GM21390 (cell line): ENCODE data around the gene LDB2.

Experiments used
- ATAC-seq: cut with Tn5 transposase; IDR thresholded peaks from one replicate; pipeline ENCODE4 v1.9.1; 2021; ENCODE audit not compliant: unreplicated experiment

The LDB2 gene

DNA sequence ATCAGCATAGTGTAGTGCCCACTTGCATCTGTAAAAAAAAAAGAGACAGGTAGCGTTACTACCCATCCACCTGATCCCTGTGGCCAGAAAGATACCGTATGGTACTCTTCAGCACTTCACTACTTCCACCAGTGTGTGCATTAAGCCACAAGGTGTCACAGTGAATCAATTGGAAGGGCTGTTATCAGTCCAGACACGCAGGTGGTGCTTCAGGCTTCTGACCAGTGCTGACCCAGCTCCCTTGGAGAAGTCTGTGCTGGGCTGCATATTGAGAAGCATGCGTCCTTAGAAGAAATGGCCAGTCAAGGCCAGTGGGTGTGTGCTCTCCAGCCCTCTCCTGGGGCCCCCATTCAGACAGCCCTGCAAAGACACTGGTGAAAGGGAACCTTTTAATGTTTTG, 10.6 kb downstream of the LDB2 start:
- ATAC-seq, result no peak

- no peak for ATAC-seq
Measured at GRCh38 chr4:16884673-16885460, 13.6 kb downstream of the LDB2 start.

- ATAC-seq, result no peak
Measured at GRCh38 chr4:16883806-16884205, 14.6 kb downstream of the LDB2 start.

GRCh38 chr4:16881151-16881884, 17.1 kb downstream of the LDB2 start:
- ATAC-seq, result no peak

DNA sequence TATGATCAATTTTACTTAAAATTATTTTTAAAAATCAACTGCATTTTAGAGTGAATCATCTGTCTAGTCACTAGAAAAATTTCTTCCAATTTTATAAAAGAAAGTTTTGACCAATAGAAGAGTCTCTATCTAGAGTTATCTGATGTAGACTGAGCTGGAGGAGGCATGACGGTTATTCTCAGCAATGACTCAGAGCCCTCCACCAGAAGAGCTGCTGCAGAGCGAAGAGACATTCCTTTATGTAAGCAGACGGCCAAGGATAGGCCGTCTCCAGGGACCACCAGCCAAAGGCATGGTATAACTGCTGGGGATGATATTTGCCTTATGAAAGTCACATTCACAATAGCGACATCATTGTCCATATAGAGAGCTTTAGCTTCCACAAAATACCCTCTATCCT, 23.0 kb downstream of the LDB2 start:
- no peak for ATAC-seq

DNA sequence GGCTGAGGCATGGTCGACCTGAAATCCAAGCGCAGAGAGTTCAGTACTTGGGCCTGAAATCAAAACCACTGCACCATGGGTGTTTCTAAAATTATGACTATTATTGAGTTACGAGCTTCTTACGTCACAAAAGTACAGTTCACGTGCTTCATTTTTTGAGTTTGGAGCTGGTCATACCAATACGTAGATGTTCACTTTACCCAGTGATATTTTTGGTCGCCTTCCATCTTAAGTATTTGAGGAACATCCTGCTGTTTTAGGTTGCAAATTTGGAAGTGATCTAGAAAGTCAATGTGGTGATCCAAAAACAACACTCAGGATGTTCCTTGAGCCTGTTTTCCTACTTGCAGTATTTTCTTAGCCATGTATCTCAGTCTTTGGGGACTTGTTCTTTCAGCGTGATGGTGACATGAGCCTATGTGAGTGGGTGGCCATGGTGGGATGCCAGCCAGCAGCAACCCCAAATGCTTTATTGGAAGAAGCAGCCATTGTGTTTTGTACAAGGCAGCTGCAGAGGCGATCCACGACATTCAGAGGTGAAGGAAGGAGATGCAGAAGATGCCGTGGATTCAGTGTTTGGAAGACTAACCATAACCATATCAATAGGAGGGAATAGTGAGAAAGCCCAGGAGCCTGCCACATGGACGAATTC, 28.7 kb downstream of the LDB2 start:
- no peak for ATAC-seq

- ATAC-seq, result no peak
Measured at GRCh38 chr4:16868674-16869073, 29.8 kb downstream of the LDB2 start.

GRCh38 chr4:16867827-16868226, 30.6 kb downstream of the LDB2 start:
- ATAC-seq, result no peak

DNA sequence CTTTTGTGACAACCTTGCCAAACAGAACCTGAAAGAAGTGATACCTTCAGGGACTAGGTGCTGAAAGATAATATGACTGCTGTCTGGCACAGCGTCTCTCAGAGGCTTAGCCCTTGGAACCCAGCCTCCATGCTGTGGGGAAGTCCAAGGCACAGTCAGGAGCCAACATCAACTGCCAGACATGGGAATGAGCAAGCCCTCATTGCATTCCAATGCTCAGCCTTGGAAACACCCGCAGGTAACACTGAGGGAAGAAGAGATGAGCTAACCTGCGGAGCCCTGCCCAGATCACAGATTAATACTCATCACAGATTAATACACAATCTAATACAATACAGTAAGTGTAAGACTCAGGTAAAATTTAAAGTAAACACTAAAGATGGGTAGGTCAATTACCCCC, 31.5 kb downstream of the LDB2 start:
- ATAC-seq, result no peak

DNA sequence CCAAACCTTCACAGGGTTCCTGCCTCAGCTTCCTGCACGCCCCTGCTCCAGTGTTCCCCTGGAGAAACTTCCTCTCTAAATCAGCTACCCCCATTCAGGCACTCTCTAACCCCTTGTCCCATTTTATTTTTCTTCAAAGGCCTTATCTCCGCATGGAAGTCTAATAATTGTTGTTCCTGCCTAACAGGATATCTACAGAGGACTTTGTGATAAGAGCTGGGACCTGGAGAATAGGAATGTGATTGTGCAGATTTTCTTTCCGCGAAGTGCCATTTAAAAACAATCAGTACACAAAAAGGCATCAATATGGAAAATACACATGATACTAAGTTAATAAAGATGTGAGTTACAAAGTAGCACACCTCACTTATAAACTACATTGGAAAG, 32.6 kb downstream of the LDB2 start:
- no peak for ATAC-seq

DNA sequence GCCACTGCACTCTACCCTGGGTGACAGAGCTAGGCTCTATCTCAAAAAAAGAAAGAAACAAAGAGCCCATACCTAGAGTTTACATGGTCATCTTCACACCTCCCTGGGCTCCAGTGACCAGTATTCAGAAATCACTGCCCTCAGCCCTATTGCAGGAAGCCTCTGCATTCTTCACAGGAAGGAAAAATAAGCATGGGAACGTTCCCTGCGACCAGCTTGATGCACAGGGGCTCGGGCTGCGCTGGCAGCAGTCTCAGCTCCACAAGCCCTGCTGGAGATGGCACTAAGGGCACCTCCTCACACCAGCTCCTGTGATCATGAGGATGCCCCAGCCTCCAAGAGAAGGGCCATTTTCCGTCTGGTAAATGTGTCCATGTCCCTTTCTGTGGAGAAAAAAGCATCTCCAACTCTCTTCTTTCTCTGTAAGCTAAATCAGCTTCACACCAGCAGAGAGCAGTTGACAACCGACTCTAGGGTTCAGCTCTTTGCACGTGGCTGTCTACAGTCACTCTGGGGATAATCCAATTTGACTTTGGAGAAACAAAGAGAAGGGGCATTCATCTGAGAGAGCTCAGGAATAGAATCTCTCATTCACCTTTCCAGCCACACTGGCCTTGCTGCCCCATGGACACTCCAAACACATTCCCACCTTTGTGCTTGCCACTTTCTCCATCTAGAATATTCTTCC, 33.1 kb downstream of the LDB2 start:
- no peak for ATAC-seq

DNA sequence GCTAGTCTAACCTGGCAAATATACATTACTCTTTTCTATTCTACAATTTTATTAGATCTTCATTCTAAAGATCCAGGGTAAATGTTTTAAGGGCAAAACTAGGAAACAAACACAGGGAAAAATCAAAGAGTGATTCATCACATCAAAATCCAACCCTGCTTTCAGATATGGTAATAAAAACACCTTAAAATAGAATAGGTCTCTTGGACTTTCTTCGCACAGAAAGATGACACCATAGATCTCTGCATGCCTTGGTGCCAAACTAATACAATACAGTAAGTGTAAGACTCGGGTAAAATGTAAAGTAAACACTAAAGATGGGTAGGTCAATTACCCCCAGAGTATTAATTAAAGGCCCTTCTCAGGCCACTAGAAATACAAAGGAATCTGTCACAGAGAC, 34.2 kb downstream of the LDB2 start:
- ATAC-seq, result no peak

GRCh38 chr4:16862697-16863096, 35.7 kb downstream of the LDB2 start:
- no peak for ATAC-seq

DNA sequence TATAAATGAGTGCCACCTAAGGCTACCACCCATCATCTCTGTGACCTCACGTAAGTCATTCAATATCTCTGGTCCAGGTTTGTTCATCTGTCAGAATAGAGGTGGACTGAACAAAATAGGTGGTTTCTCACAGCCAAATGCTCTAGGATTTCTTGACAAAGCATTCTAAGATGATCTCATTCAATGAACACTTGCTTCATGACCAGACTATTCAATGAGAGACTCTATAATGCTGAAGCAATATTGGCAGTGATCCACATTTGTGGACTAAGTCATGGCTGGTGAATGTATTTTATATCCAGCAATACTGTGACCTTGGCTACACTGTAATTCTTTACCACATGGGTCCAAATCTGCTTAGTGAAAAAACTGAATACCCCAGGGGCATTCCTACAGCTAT, 37.9 kb downstream of the LDB2 start:
- ATAC-seq, result no peak

DNA sequence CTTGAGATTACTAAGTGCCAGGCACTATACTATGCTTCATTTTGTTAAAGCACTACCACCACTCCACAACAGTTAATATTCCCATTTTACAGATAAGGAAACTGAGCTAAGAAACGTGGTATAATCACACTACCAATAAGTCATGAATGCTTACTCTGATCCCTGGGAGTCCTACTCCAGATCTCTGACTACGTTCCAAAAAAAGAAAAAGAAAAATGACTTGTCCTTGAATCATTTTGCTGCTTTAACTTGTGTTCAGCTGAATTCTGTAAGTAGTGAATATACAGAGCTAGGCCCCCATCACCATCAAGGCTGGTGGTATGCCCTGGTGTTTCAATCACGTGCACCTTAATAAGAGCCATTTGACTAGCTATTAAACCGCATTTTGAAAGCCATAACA, 39.4 kb downstream of the LDB2 start:
- ATAC-seq, result no peak

DNA sequence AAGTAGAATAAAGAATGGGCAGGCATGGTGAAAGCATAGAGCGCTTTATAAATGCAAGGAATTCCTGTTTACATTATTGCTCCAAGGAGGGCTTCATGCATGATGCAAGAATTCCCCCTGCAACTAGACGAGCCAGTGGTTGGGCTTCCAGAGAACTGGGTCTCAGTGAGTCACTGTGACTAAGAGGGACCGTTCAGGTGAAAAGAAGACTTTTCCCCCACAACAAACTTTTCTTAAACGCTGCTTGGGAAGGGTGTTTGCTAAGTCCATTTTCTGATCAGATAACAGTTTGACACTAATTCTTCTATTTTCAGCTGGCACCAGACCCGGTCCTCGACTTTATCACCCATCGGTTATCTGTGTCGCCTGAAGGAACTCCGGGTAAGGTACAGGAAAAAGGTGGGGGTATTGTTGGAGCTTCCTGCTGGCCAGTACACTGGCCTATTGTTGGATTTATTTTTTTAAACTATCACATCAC, 40.1 kb downstream of the LDB2 start:
- no peak for ATAC-seq

- ATAC-seq, result no peak
Measured at GRCh38 chr4:16857425-16857824, 41.0 kb downstream of the LDB2 start.

DNA sequence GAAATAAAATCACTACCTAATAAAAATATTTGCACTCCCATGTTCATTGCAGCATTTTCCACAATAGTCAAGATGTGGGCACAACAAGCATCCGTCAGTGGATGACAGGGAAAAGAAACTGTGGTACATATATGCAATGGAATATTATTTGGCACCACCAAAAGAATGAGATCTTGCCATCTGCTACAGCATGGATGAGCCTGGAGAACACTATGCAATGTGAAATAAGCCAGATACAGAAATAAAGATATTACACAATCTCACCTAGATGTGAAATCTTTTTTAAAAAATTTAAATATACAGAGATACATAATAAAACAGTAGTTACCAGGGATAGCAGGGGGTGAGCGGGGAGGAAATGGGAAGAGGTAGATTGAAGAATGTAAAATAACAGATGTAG, 44.8 kb downstream of the LDB2 start:
- no peak for ATAC-seq

- no peak for ATAC-seq
Measured at GRCh38 chr4:16852644-16853043, 45.8 kb downstream of the LDB2 start.

DNA sequence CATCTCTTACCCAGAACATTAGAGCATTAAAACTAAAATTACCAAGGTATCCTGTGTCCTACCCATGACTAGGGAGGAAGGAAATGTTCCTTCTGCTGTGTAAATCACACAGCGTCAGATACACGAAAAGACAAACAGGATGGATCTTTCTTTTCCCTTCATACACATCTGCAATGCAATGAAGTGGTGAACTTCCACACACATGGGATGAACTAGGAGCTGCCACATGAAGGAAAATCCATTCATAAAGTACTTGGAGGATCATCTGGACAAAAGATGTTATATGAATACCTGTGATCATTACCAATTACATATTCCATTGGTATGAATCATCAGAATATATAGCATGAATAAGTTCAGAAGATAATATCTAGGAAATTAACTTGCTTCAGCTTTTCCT, 46.2 kb downstream of the LDB2 start:
- ATAC-seq, result no peak

DNA sequence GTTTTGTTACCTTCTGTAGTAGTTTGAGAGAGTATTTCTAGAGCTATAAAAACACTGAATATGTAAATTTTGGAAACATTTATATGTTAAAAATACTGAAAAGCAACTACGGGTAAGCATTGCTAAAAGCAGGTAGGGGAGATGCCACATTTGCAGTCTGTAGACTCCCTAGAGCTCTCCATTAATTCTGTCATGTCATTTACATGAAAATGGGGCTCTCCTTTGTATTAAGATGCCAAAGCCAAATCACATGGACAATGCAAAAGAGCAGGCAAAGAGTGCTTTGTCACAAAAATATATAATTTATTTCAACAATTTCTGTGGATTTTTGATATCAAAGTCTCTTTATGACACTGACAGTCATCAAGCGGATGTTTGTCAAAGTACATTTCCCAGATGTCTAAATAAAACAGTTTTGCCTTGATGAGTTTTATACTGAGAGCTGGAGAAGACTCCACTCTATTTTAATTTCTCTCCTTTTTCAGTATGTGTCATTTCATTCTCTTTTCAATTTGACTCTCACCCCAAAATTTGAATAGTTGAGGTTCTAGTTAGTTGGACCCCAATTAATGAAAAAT, 51.8 kb downstream of the LDB2 start:
- no peak for ATAC-seq
